Testis (tissue), 2 donors: ENCODE measurements around the gene LY6G5B.

ENCODE experiments used
- CTCF ChIP-seq, 3 experiments: fragments of 450-650 bp in 2 of 3; fragments of 200-600 bp in 1 of 3; sonication (generic) in 1 of 3; IDR thresholded peaks; one replicate each; pipeline ENCODE4 v1.5.1; 2016 to 2019; ENCODE audit warnings: antibody characterized with exemption in 3 of 3, mild to moderate bottlenecking in 2 of 3, moderate library complexity in 1 of 3
- POLR2A ChIP-seq: fragments of 450-650 bp; IDR thresholded peaks from one replicate; pipeline ENCODE4 v1.6.1; 2017; ENCODE audit warnings: antibody characterized with exemption, mild to moderate bottlenecking, moderate library complexity

- TF ChIP-seq CTCF (IDR thresholded peaks at IDR 0.05) (no peak), POLR2A (no peak)
These were observed 8.3 kb upstream of the LY6G5B start for GRCh38 chr6:31661262-31662123.
